Erythroblast (primary cell): Measurements from ENCODE around the gene MRPL10.

Source experiments
- GATA1 ChIP-seq: IDR thresholded peaks from 2 replicates; pipeline ENCODE4 v1.6.1; 2011; ENCODE audit warnings: low read depth, mild to moderate bottlenecking, control low read depth, low read length, moderate library complexity
- POLR2A ChIP-seq: IDR thresholded peaks from 2 replicates; pipeline ENCODE4 v1.6.1; 2011; ENCODE audit warnings: mild to moderate bottlenecking, low read length

DNA sequence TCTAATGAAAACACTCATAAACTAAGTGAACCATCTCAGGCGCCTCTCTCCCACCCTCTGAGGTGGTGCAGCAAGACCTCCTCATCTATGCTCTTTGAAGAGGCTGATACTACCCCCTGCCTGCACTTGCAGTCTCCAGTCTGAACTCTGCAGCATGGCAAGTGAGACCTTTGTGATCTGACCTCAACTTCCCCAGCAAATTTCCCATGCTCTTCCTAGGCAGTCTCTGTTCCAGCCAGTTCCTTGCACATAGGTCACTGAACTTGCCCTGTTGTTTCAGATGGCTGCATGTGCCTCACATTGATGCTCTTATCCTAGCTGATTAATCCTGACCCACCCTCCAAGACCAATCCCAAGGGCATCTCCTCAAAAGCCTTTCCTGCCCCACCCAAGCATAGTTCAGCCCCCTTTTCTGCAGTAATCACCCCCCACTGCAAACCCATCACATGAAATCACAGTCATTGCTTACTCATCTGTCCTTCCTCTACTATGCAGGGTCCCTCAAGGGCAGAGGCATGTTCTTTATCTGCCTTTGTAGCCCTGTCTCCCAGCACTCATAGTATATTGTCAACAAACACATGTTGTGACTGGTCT, 56.3 kb downstream of the MRPL10 start:
- no peak for TF ChIP-seq POLR2A
- TF ChIP-seq GATA1 = no peak
